CD4-positive, alpha-beta T cell treated with Interleukin-6 at 100 ng/mL for 8 hours (primary cell): Measurements from ENCODE around the gene EEF1A2.
"Not testable (repeated sequence)": the region's sequence is repeated elsewhere in the genome, so short reads cannot be mapped to it uniquely, and the experiment has no call there.

ENCODE experiments used
- DNase-seq: peaks from one replicate; pipeline ENCODE4 v3.0.0-alpha.2; 2020; ENCODE audit warnings: mixed read lengths, low spot score

Gene EEF1A2

DNA sequence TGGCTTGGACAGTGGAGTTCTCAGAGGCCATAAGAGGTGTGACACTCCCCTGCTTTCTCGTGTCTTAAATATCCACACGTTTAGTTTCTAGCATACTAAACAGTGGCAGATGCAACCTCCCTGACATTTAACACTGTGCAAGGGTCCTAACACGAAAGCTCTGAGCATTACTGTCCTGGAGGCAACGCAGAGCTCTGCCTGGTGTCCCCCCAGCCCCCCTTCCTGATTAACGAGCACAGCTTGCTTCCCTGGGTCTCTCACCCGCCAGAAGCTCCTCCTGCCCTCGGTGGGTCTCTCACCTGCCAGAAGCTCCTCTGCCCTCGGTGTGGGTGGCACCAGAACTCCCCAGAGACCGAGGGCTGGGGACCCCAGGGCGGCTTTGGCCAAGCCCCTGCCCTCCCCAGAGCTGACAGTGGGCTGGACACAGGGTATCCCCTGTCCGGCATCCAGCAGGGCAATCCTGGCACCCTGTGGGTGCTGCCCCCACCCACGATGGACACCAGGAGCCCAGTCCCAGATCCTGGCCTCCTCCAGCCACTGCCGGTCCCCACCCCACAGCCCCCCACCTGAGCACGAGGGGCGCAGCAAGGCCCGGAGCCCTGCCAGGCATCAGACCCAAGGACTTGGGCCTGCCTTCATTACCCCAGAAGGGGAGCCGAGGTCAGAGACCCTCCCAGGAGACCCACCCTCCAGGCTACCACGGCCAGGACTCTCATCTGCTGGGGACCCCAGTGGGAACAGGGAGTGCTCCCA, 14.1 kb downstream of the EEF1A2 start:
- DNase-seq: no peak

GRCh38 chr20:63484236-63484635, 14.6 kb downstream of the EEF1A2 start:
- no peak for DNase-seq

GRCh38 chr20:63483834-63484233, 15.0 kb downstream of the EEF1A2 start:
- DNase-seq: no peak

- DNase-seq: no peak
Observed at GRCh38 chr20:63482021-63482587, 16.8 kb downstream of the EEF1A2 start.

DNA sequence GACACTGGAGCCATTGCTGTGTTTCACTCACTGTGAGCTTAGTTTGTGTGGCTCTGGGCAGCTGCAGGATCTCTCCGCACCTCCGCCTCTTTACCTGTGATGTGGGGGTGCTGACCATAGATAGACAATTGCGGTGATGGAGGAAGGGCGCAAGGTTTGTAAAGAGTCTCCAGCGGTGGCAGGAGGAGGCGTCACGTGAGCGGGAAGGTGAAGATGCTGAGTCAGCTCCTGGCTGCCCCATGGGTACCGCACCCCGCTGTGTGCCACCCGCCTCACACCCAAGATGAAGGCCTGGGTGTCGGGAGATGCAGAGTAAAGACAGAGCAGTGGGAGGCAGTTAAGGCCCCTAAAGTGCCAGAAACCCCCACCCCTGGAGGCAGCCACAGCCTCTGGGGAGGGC, 17.4 kb downstream of the EEF1A2 start:
- DNase-seq: no peak

- not testable (repeated sequence) for DNase-seq
Observed at GRCh38 chr20:63479695-63480419, 19.0 kb downstream of the EEF1A2 start.

GRCh38 chr20:63478346-63479302, 20.3 kb downstream of the EEF1A2 start:
- no peak for DNase-seq

DNA sequence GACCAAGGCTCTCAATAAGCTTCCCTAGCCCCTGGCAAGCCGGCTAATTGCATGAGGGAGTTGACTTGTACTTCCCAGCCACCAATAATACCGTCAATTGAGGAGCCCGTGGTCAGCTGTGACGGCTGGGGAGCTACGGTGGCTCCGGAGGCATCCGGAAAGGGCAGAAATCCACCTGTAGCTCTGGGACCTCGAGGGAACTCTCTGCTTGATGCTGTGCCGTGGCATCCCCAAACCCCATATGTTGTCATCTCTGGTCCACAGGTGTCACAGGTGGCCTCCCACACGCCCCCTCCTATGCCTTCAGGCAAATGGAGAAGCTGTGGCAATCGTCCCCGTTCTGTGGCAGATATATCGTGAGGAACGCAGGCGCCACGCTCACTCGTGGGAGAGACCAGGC, 20.9 kb downstream of the EEF1A2 start:
- DNase-seq: no peak

- DNase-seq: no peak
Observed at GRCh38 chr20:63477061-63477616, 21.7 kb downstream of the EEF1A2 start.

DNA sequence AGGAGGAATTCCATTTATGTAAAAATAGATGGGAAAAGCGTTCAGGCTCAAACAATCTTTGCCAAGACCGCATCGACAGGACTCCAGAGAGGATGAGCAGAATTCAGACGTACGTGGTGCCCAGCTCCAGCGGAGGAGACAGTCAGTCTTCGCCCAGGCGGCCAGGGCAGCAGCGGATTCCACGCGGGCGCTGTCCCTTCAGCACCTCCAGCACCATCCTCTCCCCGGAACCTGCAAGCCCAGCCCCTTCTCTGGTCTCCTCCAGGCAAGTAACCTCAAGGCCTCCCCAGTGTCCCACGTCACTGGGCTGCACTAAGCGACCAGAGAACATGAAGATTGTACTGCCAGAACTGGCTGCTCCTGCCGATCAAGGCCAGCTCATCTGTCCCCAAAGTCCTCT, 23.7 kb downstream of the EEF1A2 start:
- no peak for DNase-seq

- no peak for DNase-seq
Observed at GRCh38 chr20:63473555-63474449, 25.1 kb downstream of the EEF1A2 start.

GRCh38 chr20:63472862-63473390, 26.0 kb downstream of the EEF1A2 start:
- no peak for DNase-seq

DNA sequence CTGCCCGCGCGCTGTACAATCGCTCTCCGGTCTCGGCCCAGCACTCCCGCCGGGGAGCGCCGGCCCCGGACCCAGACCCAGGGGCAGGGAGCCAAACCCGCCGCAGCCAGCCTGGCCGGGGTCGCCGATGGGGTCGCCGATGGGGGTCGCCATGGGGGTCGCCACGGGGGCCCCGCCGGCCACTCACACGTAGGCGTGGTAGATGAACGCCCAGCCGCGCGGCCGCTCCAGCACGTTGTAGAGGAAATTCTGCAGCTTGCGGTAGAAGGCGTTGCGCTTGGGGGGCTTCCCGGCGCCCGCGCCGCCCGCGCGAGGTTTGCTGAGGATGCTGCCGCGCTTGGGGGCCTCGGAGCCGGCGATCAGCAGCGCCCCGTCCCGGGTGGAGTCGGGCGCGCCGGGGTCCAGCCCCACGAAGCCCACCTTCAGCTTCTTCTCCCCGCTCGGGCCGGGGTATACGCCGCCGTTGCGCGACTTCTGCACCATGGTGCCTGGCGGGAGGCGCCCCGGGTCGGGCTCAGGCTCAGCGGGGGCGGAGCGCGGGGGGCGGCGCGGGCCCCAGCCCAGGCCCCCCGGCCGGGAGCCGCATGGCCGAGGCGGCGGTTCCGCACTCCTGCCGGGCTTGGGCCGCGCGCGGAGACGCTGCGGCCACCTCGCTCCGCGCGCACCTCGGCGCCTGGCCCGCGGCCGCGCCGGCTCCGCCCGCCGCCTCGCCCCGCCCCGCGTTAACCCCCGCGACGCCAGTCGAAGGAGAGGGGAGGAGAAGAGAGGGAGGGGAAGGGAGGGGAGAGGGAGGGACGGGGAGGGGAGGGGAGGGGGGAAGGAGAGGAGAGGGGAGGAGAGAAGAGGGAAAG, 26.7 kb downstream of the EEF1A2 start, which contains the start of gene KCNQ2:
Gene KCNQ2 (minus strand): TSS at position 675 of the 851 bp plus-strand sequence. CDS start 192 bp downstream, at position 483.
- no peak for DNase-seq

- no peak for DNase-seq
Observed at GRCh38 chr20:63471717-63471980, 27.2 kb downstream of the EEF1A2 start.

- DNase-seq: no peak
Observed at GRCh38 chr20:63471002-63471716, 27.7 kb downstream of the EEF1A2 start.

DNA sequence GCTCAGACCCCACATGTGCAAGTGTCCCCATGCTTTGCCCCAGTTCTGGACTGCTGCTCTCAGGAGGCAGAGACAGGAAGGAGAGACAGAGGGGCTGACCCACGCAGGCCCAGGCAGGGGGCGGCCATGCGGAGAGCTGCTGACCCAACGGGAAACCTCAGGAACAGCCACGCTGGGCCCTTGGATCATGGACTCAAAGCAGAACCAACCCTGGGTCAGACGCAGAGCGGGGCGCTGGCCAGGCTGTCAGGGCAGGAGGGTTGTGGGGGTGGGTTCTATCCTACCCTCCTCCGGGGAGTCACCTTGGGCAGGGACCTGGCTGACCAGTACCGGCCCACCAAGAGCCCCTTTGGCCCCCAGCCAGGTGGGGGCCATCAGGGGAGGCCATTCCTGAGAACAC, 28.5 kb downstream of the EEF1A2 start:
- DNase-seq: no peak

- DNase-seq: no peak
Observed at GRCh38 chr20:63469713-63470101, 29.2 kb downstream of the EEF1A2 start.

DNA sequence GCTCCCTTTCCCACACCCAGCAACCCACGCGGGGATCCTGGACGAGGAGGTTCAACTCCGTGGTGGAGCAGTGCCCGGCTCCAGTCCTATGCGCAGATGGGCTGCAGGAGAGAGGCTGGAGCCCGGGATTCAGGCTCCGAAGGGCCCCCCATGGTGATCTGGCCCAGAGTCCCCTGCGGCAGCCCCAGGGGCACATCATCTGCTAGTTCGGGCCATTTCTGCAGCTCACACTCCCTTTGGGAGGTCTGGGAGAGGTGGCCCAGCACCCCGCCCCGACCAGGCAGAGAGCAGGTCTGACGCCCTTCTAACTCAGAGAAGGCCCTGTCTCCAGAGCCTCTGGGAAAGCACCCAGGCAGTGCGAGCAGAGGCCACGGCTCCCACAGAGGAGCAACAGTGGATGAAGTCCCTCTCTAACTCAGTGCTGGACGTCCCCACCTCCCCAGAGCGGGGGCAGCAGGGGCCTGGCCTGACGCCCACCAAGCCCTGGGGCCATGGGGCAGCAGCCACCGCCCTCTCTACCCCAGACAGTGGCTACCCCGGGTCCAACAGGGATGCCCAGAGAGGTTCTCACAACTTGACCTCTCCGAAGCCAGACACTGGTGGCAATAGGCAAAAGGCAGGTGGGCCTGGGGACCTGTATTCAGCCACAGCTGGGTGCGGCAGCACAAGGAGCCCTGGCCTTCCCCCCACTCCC, 29.7 kb downstream of the EEF1A2 start:
- no peak for DNase-seq
